ENCODE results near the gene AATF.

DNA sequence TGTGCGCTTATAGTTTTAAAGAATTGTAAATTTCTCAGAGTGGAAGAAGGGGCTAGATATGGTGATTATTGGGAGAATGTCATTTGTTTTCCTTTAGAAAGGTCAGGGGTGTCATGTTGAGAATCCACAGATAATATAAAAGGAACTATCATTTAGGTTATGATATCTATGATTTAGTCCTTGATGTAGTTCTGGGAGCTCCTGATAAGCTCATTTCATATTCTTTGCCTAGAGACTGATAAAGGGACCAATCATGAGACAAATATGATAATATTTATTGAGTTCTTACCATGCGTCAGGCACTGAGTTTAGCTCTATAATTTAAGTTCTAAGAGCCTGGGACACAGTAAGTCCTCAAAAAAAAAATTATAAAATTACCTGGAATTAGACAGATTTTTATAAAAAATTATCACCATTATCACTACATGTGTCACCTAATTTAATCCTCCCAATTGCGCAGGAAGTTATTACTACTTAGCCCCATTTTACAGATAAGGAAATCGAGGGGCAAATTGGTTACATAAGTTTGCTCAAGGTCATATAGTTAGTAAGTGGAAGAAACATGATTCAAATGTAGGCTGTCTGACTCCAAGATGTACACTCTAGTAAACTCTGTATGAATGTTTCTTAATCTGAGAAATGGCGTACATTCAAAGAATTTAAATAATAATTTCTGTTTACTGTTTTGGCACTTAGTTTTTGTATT is 2.5 kb downstream of the AATF start:
- TF ChIP-seq, protein P1, sequence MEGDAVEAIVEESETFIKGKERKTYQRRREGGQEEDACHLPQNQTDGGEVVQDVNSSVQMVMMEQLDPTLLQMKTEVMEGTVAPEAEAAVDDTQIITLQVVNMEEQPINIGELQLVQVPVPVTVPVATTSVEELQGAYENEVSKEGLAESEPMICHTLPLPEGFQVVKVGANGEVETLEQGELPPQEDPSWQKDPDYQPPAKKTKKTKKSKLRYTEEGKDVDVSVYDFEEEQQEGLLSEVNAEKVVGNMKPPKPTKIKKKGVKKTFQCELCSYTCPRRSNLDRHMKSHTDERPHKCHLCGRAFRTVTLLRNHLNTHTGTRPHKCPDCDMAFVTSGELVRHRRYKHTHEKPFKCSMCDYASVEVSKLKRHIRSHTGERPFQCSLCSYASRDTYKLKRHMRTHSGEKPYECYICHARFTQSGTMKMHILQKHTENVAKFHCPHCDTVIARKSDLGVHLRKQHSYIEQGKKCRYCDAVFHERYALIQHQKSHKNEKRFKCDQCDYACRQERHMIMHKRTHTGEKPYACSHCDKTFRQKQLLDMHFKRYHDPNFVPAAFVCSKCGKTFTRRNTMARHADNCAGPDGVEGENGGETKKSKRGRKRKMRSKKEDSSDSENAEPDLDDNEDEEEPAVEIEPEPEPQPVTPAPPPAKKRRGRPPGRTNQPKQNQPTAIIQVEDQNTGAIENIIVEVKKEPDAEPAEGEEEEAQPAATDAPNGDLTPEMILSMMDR (IDR thresholded peaks at IDR 0.05; ENCODE audit: poor library complexity, severe bottlenecking): no peak
- no peak for TF ChIP-seq EP300 (conservative IDR thresholded peaks at IDR 0.05; ENCODE audit: poor library complexity, severe bottlenecking)
- TF ChIP-seq EZH2 (IDR thresholded peaks at IDR 0.05; ENCODE audit: borderline replicate concordance, insufficient read depth, low read length, poor library complexity, severe bottlenecking): no peak
- TF ChIP-seq, protein P2, sequence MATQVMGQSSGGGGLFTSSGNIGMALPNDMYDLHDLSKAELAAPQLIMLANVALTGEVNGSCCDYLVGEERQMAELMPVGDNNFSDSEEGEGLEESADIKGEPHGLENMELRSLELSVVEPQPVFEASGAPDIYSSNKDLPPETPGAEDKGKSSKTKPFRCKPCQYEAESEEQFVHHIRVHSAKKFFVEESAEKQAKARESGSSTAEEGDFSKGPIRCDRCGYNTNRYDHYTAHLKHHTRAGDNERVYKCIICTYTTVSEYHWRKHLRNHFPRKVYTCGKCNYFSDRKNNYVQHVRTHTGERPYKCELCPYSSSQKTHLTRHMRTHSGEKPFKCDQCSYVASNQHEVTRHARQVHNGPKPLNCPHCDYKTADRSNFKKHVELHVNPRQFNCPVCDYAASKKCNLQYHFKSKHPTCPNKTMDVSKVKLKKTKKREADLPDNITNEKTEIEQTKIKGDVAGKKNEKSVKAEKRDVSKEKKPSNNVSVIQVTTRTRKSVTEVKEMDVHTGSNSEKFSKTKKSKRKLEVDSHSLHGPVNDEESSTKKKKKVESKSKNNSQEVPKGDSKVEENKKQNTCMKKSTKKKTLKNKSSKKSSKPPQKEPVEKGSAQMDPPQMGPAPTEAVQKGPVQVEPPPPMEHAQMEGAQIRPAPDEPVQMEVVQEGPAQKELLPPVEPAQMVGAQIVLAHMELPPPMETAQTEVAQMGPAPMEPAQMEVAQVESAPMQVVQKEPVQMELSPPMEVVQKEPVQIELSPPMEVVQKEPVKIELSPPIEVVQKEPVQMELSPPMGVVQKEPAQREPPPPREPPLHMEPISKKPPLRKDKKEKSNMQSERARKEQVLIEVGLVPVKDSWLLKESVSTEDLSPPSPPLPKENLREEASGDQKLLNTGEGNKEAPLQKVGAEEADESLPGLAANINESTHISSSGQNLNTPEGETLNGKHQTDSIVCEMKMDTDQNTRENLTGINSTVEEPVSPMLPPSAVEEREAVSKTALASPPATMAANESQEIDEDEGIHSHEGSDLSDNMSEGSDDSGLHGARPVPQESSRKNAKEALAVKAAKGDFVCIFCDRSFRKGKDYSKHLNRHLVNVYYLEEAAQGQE (IDR thresholded peaks at IDR 0.05; ENCODE audit: borderline replicate concordance): no peak
